Measurements from ENCODE around the gene SASS6.

The SASS6 gene

GRCh38 chr1:100037927-100038659 lies 94.6 kb downstream of the SASS6 start:
- Histone ChIP-seq H3K36me3 (ENCODE audit: control insufficient read depth in 5 of 5, insufficient read depth in 5 of 5, low read length in 5 of 5) (no peaks in the 10 kb centered on the region), H3K9me3 (ENCODE audit: control insufficient read depth in 5 of 5, low read length in 5 of 5) (no peaks in the 10 kb centered on the region), H3K27me3 (ENCODE audit: control insufficient read depth in 5 of 5, insufficient read depth in 4 of 5, low read length in 5 of 5) (no peaks in the 10 kb centered on the region), H3K9ac (ENCODE audit: low read length in 5 of 5) (peak overlapping the region; percentile 90 to 99 (median 98)), H3K4me3 (ENCODE audit: low read depth in 1 of 5, low read length in 5 of 5) (peak overlapping the region; percentile 87 to 99 (median 95)), H3K4me1 (ENCODE audit: control insufficient read depth in 5 of 5, insufficient read depth in 5 of 5, low read length in 5 of 5) (peaks cover 0 to 31% (median 22%) of the 10 kb centered on the region in 5 donors), H3K27ac (ENCODE audit: low read depth, low read length) (peak overlapping the region; percentile 84)

- Histone ChIP-seq H3K9me3 (ENCODE audit: control insufficient read depth in 5 of 5, low read length in 5 of 5) (no peaks in the 10 kb centered on the region), H3K4me3 (ENCODE audit: low read depth in 1 of 5, low read length in 5 of 5) (peak overlapping the region; percentile 87 to 99 (median 95)), H3K27me3 (ENCODE audit: control insufficient read depth in 5 of 5, insufficient read depth in 4 of 5, low read length in 5 of 5) (no peaks in the 10 kb centered on the region), H3K27ac (ENCODE audit: low read depth, low read length) (peak overlapping the region; percentile 84), H3K36me3 (ENCODE audit: control insufficient read depth in 5 of 5, insufficient read depth in 5 of 5, low read length in 5 of 5) (no peaks in the 10 kb centered on the region), H3K9ac (ENCODE audit: low read length in 5 of 5) (peak overlapping the region; percentile 90 to 99 (median 98)), H3K4me1 (ENCODE audit: control insufficient read depth in 5 of 5, insufficient read depth in 5 of 5, low read length in 5 of 5) (peaks cover 0 to 31% (median 22%) of the 10 kb centered on the region in 5 donors)
These were observed 95.1 kb downstream of the SASS6 start for GRCh38 chr1:100037656-100037926.

- Histone ChIP-seq H3K9me3 (ENCODE audit: control insufficient read depth in 5 of 5, low read length in 5 of 5) (no peaks in the 10 kb centered on the region), H3K27ac (ENCODE audit: low read depth, low read length) (peak overlapping the region; percentile 84), H3K9ac (ENCODE audit: low read length in 5 of 5) (peak overlapping the region; percentile 90 to 99 (median 98)), H3K36me3 (ENCODE audit: control insufficient read depth in 5 of 5, insufficient read depth in 5 of 5, low read length in 5 of 5) (no peaks in the 10 kb centered on the region), H3K27me3 (ENCODE audit: control insufficient read depth in 5 of 5, insufficient read depth in 4 of 5, low read length in 5 of 5) (no peaks in the 10 kb centered on the region), H3K4me1 (ENCODE audit: control insufficient read depth in 5 of 5, insufficient read depth in 5 of 5, low read length in 5 of 5) (peaks cover 0 to 31% (median 22%) of the 10 kb centered on the region in 5 donors), H3K4me3 (ENCODE audit: low read depth in 1 of 5, low read length in 5 of 5) (peak overlapping the region; percentile 87 to 99 (median 95))
These were observed 95.7 kb downstream of the SASS6 start for GRCh38 chr1:100036718-100037655.

- Histone ChIP-seq H3K4me1 (ENCODE audit: control insufficient read depth in 5 of 5, insufficient read depth in 5 of 5, low read length in 5 of 5) (peaks cover 0 to 24% (median 20%) of the 10 kb centered on the region in 5 donors), H3K36me3 (ENCODE audit: control insufficient read depth in 5 of 5, insufficient read depth in 5 of 5, low read length in 5 of 5) (no peaks in the 10 kb centered on the region), H3K9me3 (ENCODE audit: control insufficient read depth in 5 of 5, low read length in 5 of 5) (no peaks in the 10 kb centered on the region), H3K27me3 (ENCODE audit: control insufficient read depth in 5 of 5, insufficient read depth in 4 of 5, low read length in 5 of 5) (no peaks in the 10 kb centered on the region), H3K27ac (ENCODE audit: low read depth, low read length) (no peak overlapping the region), H3K9ac (ENCODE audit: low read length in 5 of 5) (no peak overlapping the region), H3K4me3 (ENCODE audit: low read depth in 1 of 5, low read length in 5 of 5) (no peak overlapping the region)
These were observed 97.5 kb downstream of the SASS6 start for GRCh38 chr1:100035214-100035613.

GRCh38 chr1:100034470-100034869 lies 98.3 kb downstream of the SASS6 start:
- no peaks in the 10 kb centered on the region for H3K9me3 ChIP-seq (ENCODE audit: control insufficient read depth in 5 of 5, low read length in 5 of 5)
- H3K27me3 ChIP-seq (ENCODE audit: control insufficient read depth in 5 of 5, insufficient read depth in 4 of 5, low read length in 5 of 5) = no peaks in the 10 kb centered on the region
- no peaks in the 10 kb centered on the region for H3K36me3 ChIP-seq (ENCODE audit: control insufficient read depth in 5 of 5, insufficient read depth in 5 of 5, low read length in 5 of 5)
- H3K4me3 ChIP-seq (ENCODE audit: low read depth in 1 of 5, low read length in 5 of 5) = no peak overlapping the region
- no peak overlapping the region for H3K27ac ChIP-seq (ENCODE audit: low read depth, low read length)
- no peak overlapping the region for H3K9ac ChIP-seq (ENCODE audit: low read length in 5 of 5)
- peaks cover 0 to 17% (median 14%) of the 10 kb centered on the region in 5 donors for H3K4me1 ChIP-seq (ENCODE audit: control insufficient read depth in 5 of 5, insufficient read depth in 5 of 5, low read length in 5 of 5)

Data from subcutaneous abdominal adipose tissue (tissue), 5 donors.